PFSK-1 (cell line): ENCODE results near the gene RBM38.

Source experiments
- POLR2AphosphoS5 ChIP-seq: IDR thresholded peaks from 2 replicates; pipeline ENCODE4 v1.6.1; 2012; ENCODE audit warnings: low read depth, mild to moderate bottlenecking, control low read depth, low read length, moderate library complexity
- REST ChIP-seq, 2 experiments: IDR thresholded peaks; 2 replicates each; pipeline versions ENCODE4 v1.6.1 to v1.8.0; 2011 to 2012; ENCODE audit warnings: low read depth in 2 of 2, low read length in 2 of 2, control low read depth in 1 of 2, inconsistent platforms in 1 of 2, mild to moderate bottlenecking in 1 of 2, moderate library complexity in 1 of 2; ENCODE audit not compliant: insufficient read depth in 1 of 2

- TF ChIP-seq REST (IDR thresholded peaks at IDR 0.05; ENCODE audit: insufficient read depth in 1 of 2, low read depth in 2 of 2, low read length in 2 of 2) (no peak), POLR2AphosphoS5 (no peak)
These were observed 46.6 kb downstream of the RBM38 start for GRCh38 chr20:57437672-57438330.
